Natural killer cell (primary cell): ENCODE measurements around the gene PPM1L. TPM values are rescaled to one million over a fixed set of nuclear protein-coding genes. Genes with fewer than 3 reads are reported as not detected.

ENCODE experiments used
- ATAC-seq, 3 donors: fragments of 150-1000 bp in 2 of 3; fragments of 200-7000 bp in 1 of 3; cut with Tn5 transposase; 1 replicate in 1 of 3; 2 replicates in 2 of 3; pipeline ENCODE4 v1.10.0; 2021; ENCODE audit warnings: mild to moderate bottlenecking in 2 of 3, moderate library complexity in 2 of 3
- DNase-seq, 2 donors: peaks; one replicate each; pipeline versions ENCODE4 v3.0.0 to v3.0.0-alpha.2; 2013 to 2021; ENCODE audit warnings: mixed read lengths in 1 of 2
- H3K27ac ChIP-seq: one replicate; pipeline ENCODE4 v1.5.1; 2013; ENCODE audit warnings: mild to moderate bottlenecking, low read length
- H3K27me3 ChIP-seq: one replicate; pipeline ENCODE4 v1.6.1; 2013; ENCODE audit warnings: low read length; ENCODE audit not compliant: control insufficient read depth, insufficient read depth
- H3K36me3 ChIP-seq: one replicate; pipeline ENCODE4 v1.6.1; 2013; ENCODE audit warnings: low read length; ENCODE audit not compliant: control insufficient read depth, insufficient read depth
- H3K4me1 ChIP-seq: one replicate; pipeline ENCODE4 v1.6.1; 2013; ENCODE audit warnings: low read length; ENCODE audit not compliant: control insufficient read depth, insufficient read depth
- H3K4me3 ChIP-seq: one replicate; pipeline ENCODE4 v1.5.1; 2013; ENCODE audit warnings: low read length
- H3K9me3 ChIP-seq: one replicate; pipeline ENCODE4 v1.6.1; 2013; ENCODE audit warnings: low read length; ENCODE audit not compliant: control insufficient read depth, insufficient read depth
- H3K27ac Mint-ChIP-seq, 2 donors: one replicate each; pipeline ENCODE4 v1.8.0; 2022; ENCODE audit warnings: mild to moderate bottlenecking in 2 of 2, mixed read lengths in 2 of 2, moderate library complexity in 1 of 2
- H3K27me3 Mint-ChIP-seq, 2 donors: one replicate each; pipeline ENCODE4 v1.8.0; 2022; ENCODE audit warnings: low read depth in 2 of 2, mixed read lengths in 2 of 2
- H3K36me3 Mint-ChIP-seq: one replicate; pipeline ENCODE4 v1.8.0; 2022; ENCODE audit warnings: mixed read lengths
- H3K4me1 Mint-ChIP-seq, 2 donors: one replicate each; pipeline ENCODE4 v1.8.0; 2022; ENCODE audit warnings: mixed read lengths in 2 of 2
- H3K4me3 Mint-ChIP-seq: one replicate; pipeline ENCODE4 v1.8.0; 2022; ENCODE audit warnings: mild to moderate bottlenecking, moderate library complexity, mixed read lengths
- H3K9me3 Mint-ChIP-seq, 2 donors: one replicate each; pipeline ENCODE4 v1.8.0; 2022; ENCODE audit warnings: mixed read lengths in 2 of 2
- WGBS: methylation state at CpG from one replicate; pipeline ENCODE4 v1.1.7; 2013; ENCODE audit warnings: missing lambda C conversion rate; ENCODE audit not compliant: insufficient coverage; 5-methylcytosine and 5-hydroxymethylcytosine counted together
- intact Hi-C: fragments of 100-400 bp; cut with micrococcal nuclease; formaldehyde crosslinking; loops from one replicate; pipeline ENCODE4 v1.14.2; 2022
- total RNA-seq, 4 donors: library from RNA; stranded (reverse); fragments of 120-200 nt in 1 of 4; gene quantifications; one replicate each; pipeline versions ENCODE4 v1.2.3 to v1.2.4, GENCODE V29; 2013 to 2022
- TF ChIP-seq, protein P1 (sequence below): fragments of 200-600 bp; IDR thresholded peaks from one replicate; pipeline ENCODE4 v1.8.0; 2022; ENCODE audit warnings: antibody characterized with exemption

PPM1L gene
- total RNA-seq, 3 donors from 2014 or later (not counting 1 experiment from before 2014, with no cell fraction given): 52.6 to 73.2 (median 52.9) TPM

DNA sequence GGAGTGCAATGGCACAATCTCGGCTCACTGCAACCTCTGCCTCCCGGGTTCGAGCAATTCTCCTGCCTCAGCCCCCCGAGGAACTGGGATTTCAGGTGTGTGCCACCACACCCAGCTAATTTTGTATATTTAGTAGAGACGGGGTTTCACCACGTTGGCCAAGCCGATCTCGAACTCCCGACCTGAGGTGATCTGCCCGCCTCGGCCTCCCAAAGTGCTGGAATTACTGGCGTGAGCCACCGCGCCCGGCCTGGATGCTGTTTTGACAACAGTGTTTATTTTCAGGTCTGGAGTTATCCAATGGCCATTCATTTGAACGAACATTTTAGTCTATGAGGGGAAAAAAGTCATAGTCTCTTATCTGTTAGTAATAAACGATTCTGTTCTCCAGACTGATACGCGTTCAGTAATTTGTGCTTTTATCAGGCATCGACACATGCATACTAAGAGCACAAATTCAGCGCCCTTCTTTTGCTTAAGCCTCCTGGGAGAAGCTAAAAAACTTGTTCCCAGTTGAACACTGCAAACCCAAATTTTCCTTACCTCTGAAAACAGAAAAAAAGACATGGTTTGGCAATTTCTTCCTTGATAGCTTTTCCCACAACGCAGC lies 347.9 kb downstream of the PPM1L start:
- Histone ChIP-seq H3K36me3 (no peaks in the 10 kb centered on the region), H3K4me3 (no peak overlapping the region), H3K4me1 (peaks cover 11% of the 10 kb centered on the region), H3K27me3 (no peaks in the 10 kb centered on the region), H3K9me3 (no peaks in the 10 kb centered on the region), H3K27ac (no peak overlapping the region)
- peak overlapping the region in 1 of 2 donors; percentile 69 for H3K27ac Mint-ChIP-seq
- no peak for ATAC-seq
- H3K36me3 Mint-ChIP-seq: no peaks in the 10 kb centered on the region
- no peak for DNase-seq
- H3K27me3 Mint-ChIP-seq: no peaks in the 10 kb centered on the region
- H3K4me3 Mint-ChIP-seq: peak overlapping the region; percentile 87
- TF ChIP-seq, protein P1, sequence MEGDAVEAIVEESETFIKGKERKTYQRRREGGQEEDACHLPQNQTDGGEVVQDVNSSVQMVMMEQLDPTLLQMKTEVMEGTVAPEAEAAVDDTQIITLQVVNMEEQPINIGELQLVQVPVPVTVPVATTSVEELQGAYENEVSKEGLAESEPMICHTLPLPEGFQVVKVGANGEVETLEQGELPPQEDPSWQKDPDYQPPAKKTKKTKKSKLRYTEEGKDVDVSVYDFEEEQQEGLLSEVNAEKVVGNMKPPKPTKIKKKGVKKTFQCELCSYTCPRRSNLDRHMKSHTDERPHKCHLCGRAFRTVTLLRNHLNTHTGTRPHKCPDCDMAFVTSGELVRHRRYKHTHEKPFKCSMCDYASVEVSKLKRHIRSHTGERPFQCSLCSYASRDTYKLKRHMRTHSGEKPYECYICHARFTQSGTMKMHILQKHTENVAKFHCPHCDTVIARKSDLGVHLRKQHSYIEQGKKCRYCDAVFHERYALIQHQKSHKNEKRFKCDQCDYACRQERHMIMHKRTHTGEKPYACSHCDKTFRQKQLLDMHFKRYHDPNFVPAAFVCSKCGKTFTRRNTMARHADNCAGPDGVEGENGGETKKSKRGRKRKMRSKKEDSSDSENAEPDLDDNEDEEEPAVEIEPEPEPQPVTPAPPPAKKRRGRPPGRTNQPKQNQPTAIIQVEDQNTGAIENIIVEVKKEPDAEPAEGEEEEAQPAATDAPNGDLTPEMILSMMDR: no peak
- no peaks in the 10 kb centered on the region for H3K9me3 Mint-ChIP-seq
- intact Hi-C loops: loop anchor here (10.0 kb wide), 1 partner anchor 119 kb away; no protein-coding TSS in a partner anchor
- H3K4me1 Mint-ChIP-seq: peaks cover 13 to 17% of the 10 kb centered on the region in 2 donors
- 95% methylated on average over 22 of the region's 22 CpGs for WGBS

DNA sequence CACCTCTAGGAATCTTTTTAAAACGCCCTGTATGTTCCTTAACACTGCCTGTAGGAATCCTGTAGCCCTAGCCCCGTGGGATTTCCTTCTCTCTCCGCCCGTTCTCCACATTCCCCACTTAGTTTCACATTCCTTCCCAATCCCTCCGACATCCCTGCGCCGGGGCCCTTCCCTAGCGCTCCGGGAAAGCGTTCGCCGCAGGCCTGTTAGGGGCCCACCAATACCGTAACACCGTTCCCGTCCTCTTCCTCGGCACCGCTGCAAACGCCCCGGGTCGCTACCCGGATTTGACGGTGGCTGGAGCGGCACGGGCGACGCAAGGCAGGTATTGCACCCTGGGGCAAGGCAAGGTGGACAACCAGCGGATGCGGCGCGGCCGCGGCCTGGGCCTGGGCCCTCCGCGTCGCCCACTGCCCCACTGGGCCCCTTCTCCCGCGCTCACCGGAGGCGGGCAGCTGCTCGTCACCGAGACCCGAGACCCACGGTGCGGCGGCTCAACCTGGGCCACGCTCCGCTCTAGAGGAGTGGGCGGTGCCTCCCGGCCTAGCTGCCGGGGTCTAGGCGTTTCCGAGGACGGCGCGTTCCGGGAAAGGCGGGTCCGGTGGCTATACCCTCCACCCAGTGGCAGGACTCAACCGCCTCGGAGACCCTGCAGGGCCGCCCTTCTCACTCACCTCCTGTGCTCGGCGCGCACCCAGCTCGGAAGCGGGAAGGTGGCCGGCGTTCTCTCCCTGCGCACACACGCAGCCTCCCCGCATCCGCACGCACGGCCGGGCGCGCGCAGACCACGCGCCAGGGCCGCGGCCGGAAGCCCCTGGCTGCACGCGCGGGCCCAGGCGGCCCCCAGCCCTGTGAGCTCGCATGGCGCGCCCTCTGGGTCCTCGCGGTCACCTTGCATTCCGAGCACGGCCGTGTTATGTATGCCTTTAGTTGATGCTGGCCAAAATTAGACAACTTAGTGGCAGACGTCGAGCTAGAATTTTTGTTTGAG lies 348.8 kb downstream of the PPM1L start, which contains the start of gene B3GALNT1:
Gene B3GALNT1 (minus strand): TSS at position 789 of the 991 bp plus-strand sequence. CDS start 18,595 bp downstream, outside the sequence.
- H3K36me3 Mint-ChIP-seq: no peaks in the 10 kb centered on the region
- peak within 1 kb of the TSS in 1 of 2 donors; percentile 69 for H3K27ac Mint-ChIP-seq
- peaks cover 3 to 5% of the 10 kb centered on the region in 2 donors for H3K27me3 Mint-ChIP-seq
- H3K4me3 Mint-ChIP-seq: peak within 1 kb of the TSS; percentile 87
- peaks cover 11% of the 10 kb centered on the region for H3K4me1 ChIP-seq
- H3K27me3 ChIP-seq: no peaks in the 10 kb centered on the region
- intact Hi-C loops: loop anchor here (10.0 kb wide), 1 partner anchor 120 kb away; no protein-coding TSS in a partner anchor
- DNase-seq: peak in 1 of 2 donors; percentile 32
- H3K4me3 ChIP-seq: peak within 1 kb of the TSS; percentile 53
- peak; percentile 82 to 84 (median 82) for ATAC-seq
- TF ChIP-seq, protein P1: no peak
- H3K9me3 Mint-ChIP-seq: no peaks in the 10 kb centered on the region
- peaks cover 13 to 17% of the 10 kb centered on the region in 2 donors for H3K4me1 Mint-ChIP-seq
- H3K27ac ChIP-seq: no peak within 1 kb of the TSS
- WGBS: 4% methylated on average over 97 of the region's 97 CpGs
- H3K9me3 ChIP-seq: no peaks in the 10 kb centered on the region
- H3K36me3 ChIP-seq: no peaks in the 10 kb centered on the region

DNA sequence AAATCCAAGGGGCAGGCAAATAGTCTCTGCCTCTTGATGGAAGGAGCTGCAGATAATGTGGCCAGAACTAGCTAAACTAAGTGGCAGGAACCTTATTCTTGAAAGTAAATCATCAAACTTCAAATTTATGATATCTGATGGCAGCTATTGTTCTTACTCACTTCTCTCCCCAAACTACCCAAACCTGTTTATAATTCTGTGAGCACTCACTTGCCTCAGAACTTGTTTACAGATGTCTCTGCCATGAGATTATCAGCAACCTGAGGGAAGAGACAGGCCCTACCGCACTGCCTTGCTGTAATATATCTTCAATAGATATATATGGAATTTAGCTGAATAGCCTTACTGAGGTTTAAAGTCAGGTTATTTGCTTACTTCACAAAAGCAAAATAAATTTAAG lies 351.3 kb downstream of the PPM1L start:
- H3K4me3 Mint-ChIP-seq: no peak overlapping the region
- H3K9me3 Mint-ChIP-seq: no peaks in the 10 kb centered on the region

More for the DNA sequence above, 351.3 kb downstream of the PPM1L start:
- ATAC-seq: no peak
- peaks cover 3 to 26% of the 10 kb centered on the region in 2 donors for H3K27me3 Mint-ChIP-seq
- Histone ChIP-seq H3K4me1 (peaks cover 11% of the 10 kb centered on the region), H3K9me3 (no peaks in the 10 kb centered on the region), H3K36me3 (no peaks in the 10 kb centered on the region), H3K4me3 (no peak overlapping the region), H3K27ac (no peak overlapping the region), H3K27me3 (no peaks in the 10 kb centered on the region)
- peaks cover 13 to 17% of the 10 kb centered on the region in 2 donors for H3K4me1 Mint-ChIP-seq
- intact Hi-C loops: loop anchor here (10.0 kb wide), 1 partner anchor 123 kb away; no protein-coding TSS in a partner anchor
- H3K27ac Mint-ChIP-seq: no peak overlapping the region
- no peaks in the 10 kb centered on the region for H3K36me3 Mint-ChIP-seq
- WGBS: no CpG with 5 or more reads among the region's 1 CpG
- TF ChIP-seq, protein P1: no peak
- DNase-seq: no peak
